Measurements from ENCODE around the gene EEF1A2. TPM values are rescaled to one million over a fixed set of nuclear protein-coding genes. Genes with fewer than 3 reads are reported as not detected.
"Not testable (repeated sequence)": the region's sequence is repeated elsewhere in the genome, so short reads cannot be mapped to it uniquely, and the experiment has no call there.

Gene EEF1A2
- total RNA-seq, 4 donors from 2014 or later: 13.3 to 26.8 (median 22.9) TPM

- intact Hi-C loops (cut with DNase I; ENCODE audit: low total_unique reads): no loop called here
- H3K4me3 ChIP-seq (ENCODE audit: low read depth, poor library complexity, severe bottlenecking): peak within 1 kb of the TSS; percentile 78
- DNase-seq (ENCODE audit: low spot score in 2 of 2): peak; percentile 71 to 96
- 0 to 1% methylated on average over 10 to 37 of the region's 64 CpGs for WGBS, 2 donors
- TF ChIP-seq CTCF (IDR thresholded peaks at IDR 0.05) (no peak), POLR2A (IDR thresholded peaks at IDR 0.05) (peak in 1 of 2 donors; percentile 95)
Observed at GRCh38 chr20:63520504-63520933, 21.6 kb upstream of the EEF1A2 start, which contains the start of gene PPDPF. Gene PPDPF (plus strand): TSS chr20:63520765. CDS start chr20:63521309, 544 bp downstream.

- 1 to 3% methylated on average over 32 to 54 of the region's 72 CpGs for WGBS, 2 donors
- peak in 1 of 2 donors; percentile 60 for DNase-seq (ENCODE audit: low spot score in 2 of 2)
- TF ChIP-seq POLR2A (IDR thresholded peaks at IDR 0.05) (no peak), CTCF (IDR thresholded peaks at IDR 0.05) (no peak)
- intact Hi-C loops (cut with DNase I; ENCODE audit: low total_unique reads): no loop called here
- peak overlapping the region; percentile 63 for H3K4me3 ChIP-seq (ENCODE audit: low read depth, poor library complexity, severe bottlenecking)
Observed at GRCh38 chr20:63519668-63520503, 21.0 kb upstream of the EEF1A2 start.

- TF ChIP-seq CTCF (IDR thresholded peaks at IDR 0.05): no peak
- no peak for TF ChIP-seq POLR2A (IDR thresholded peaks at IDR 0.05)
- no peak for DNase-seq (ENCODE audit: low spot score in 2 of 2)
- WGBS, 2 donors: 82 to 84% methylated on average over 28 to 30 of the region's 32 CpGs
- intact Hi-C loops (cut with DNase I; ENCODE audit: low total_unique reads): no loop called here
- H3K4me3 ChIP-seq (ENCODE audit: low read depth, poor library complexity, severe bottlenecking): no peak overlapping the region
Observed at GRCh38 chr20:63518946-63519667, 20.2 kb upstream of the EEF1A2 start.

- no peak overlapping the region for H3K4me3 ChIP-seq (ENCODE audit: low read depth, poor library complexity, severe bottlenecking)
- WGBS, 2 donors: 87 to 88% methylated on average over 13 to 17 of the region's 20 CpGs
- no peak for TF ChIP-seq CTCF (IDR thresholded peaks at IDR 0.05)
- no peak for TF ChIP-seq POLR2A (IDR thresholded peaks at IDR 0.05)
- DNase-seq (ENCODE audit: low spot score in 2 of 2): no peak
- intact Hi-C loops (cut with DNase I; ENCODE audit: low total_unique reads): no loop called here
Observed at GRCh38 chr20:63518351-63518861, 19.5 kb upstream of the EEF1A2 start.

GRCh38 chr20:63517376-63518309 is 18.8 kb upstream of the EEF1A2 start:
- intact Hi-C loops (cut with DNase I; ENCODE audit: low total_unique reads): no loop called here
- DNase-seq (ENCODE audit: low spot score in 2 of 2): no peak
- no peak overlapping the region for H3K4me3 ChIP-seq (ENCODE audit: low read depth, poor library complexity, severe bottlenecking)
- TF ChIP-seq CTCF (IDR thresholded peaks at IDR 0.05) (no peak), POLR2A (IDR thresholded peaks at IDR 0.05) (no peak)
- 89 to 95% methylated on average over 31 to 32 of the region's 32 CpGs for WGBS, 2 donors

GRCh38 chr20:63514520-63514919 is 15.6 kb upstream of the EEF1A2 start:
- WGBS, 2 donors: 69 to 72% methylated on average over 10 of the region's 10 CpGs
- DNase-seq (ENCODE audit: low spot score in 2 of 2); intact Hi-C loops (cut with DNase I; ENCODE audit: low total_unique reads); H3K4me3 ChIP-seq (ENCODE audit: low read depth, poor library complexity, severe bottlenecking): not testable (repeated sequence)

All from lower leg skin (tissue), 4 donors.